Neural crest cell (in vitro differentiated cells): ENCODE measurements around the gene EPS8. TPM values are rescaled to one million over a fixed set of nuclear protein-coding genes. Genes with fewer than 3 reads are reported as not detected.

Experiments
- DNase-seq: peaks from one replicate; pipeline ENCODE4 v3.0.0; 2021; ENCODE audit warnings: low read depth, mixed read lengths, low spot score
- H3K27ac Mint-ChIP-seq: one replicate; pipeline ENCODE4 v1.8.0; 2021; ENCODE audit warnings: mild to moderate bottlenecking, mixed read lengths; ENCODE audit not compliant: unreplicated experiment
- H3K27me3 Mint-ChIP-seq: 2 replicates; pipeline ENCODE4 v1.8.0; 2021; ENCODE audit warnings: low read depth, mild to moderate bottlenecking, mixed read lengths
- H3K36me3 Mint-ChIP-seq: 2 replicates; pipeline ENCODE4 v1.8.0; 2021; ENCODE audit warnings: low read depth, mild to moderate bottlenecking, mixed read lengths
- H3K4me1 Mint-ChIP-seq: 2 replicates; pipeline ENCODE4 v1.8.0; 2021; ENCODE audit warnings: mixed read lengths
- H3K4me3 Mint-ChIP-seq: one replicate; pipeline ENCODE4 v1.8.0; 2021; ENCODE audit warnings: mild to moderate bottlenecking, mixed read lengths
- H3K9me3 Mint-ChIP-seq: 2 replicates; pipeline ENCODE4 v1.8.0; 2021; ENCODE audit warnings: mixed read lengths
- total RNA-seq: library from RNA; stranded (reverse); gene quantifications from 2 replicates; pipeline ENCODE4 v1.2.1, GENCODE V29; 2021
- TF ChIP-seq, protein P1 (sequence below): fragments of 200-600 bp; sonication (generic); conservative IDR thresholded peaks from 2 replicates; pipeline ENCODE4 v1.5.0; 2021; ENCODE audit warnings: antibody characterized with exemption, mild to moderate bottlenecking

EPS8 gene
- total RNA-seq, 1 donor from 2014 or later, result 24.4 TPM

GRCh38 chr12:15672671-15673270, 116.4 kb downstream of the EPS8 start:
- H3K9me3 Mint-ChIP-seq, result no peaks in the 10 kb centered on the region
- peak overlapping the region; percentile 27 for H3K27ac Mint-ChIP-seq
- H3K4me3 Mint-ChIP-seq, result no peak overlapping the region
- no peaks in the 10 kb centered on the region for H3K36me3 Mint-ChIP-seq
- DNase-seq, result no peak
- TF ChIP-seq, protein P1, sequence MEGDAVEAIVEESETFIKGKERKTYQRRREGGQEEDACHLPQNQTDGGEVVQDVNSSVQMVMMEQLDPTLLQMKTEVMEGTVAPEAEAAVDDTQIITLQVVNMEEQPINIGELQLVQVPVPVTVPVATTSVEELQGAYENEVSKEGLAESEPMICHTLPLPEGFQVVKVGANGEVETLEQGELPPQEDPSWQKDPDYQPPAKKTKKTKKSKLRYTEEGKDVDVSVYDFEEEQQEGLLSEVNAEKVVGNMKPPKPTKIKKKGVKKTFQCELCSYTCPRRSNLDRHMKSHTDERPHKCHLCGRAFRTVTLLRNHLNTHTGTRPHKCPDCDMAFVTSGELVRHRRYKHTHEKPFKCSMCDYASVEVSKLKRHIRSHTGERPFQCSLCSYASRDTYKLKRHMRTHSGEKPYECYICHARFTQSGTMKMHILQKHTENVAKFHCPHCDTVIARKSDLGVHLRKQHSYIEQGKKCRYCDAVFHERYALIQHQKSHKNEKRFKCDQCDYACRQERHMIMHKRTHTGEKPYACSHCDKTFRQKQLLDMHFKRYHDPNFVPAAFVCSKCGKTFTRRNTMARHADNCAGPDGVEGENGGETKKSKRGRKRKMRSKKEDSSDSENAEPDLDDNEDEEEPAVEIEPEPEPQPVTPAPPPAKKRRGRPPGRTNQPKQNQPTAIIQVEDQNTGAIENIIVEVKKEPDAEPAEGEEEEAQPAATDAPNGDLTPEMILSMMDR, result no peak
- peaks cover 38% of the 10 kb centered on the region for H3K4me1 Mint-ChIP-seq
- H3K27me3 Mint-ChIP-seq, result no peaks in the 10 kb centered on the region

GRCh38 chr12:15670756-15671155, 118.4 kb downstream of the EPS8 start:
- Mint-ChIP-seq H3K9me3 (no peaks in the 10 kb centered on the region), H3K4me1 (peaks cover 30% of the 10 kb centered on the region), H3K27me3 (no peaks in the 10 kb centered on the region), H3K4me3 (no peak overlapping the region), H3K27ac (no peak overlapping the region), H3K36me3 (no peaks in the 10 kb centered on the region)
- no peak for DNase-seq
- TF ChIP-seq, protein P1, result no peak

- H3K36me3 Mint-ChIP-seq, result no peaks in the 10 kb centered on the region
- DNase-seq, result no peak
- no peaks in the 10 kb centered on the region for H3K27me3 Mint-ChIP-seq
- no peak overlapping the region for H3K27ac Mint-ChIP-seq
- TF ChIP-seq, protein P1, result no peak
- H3K4me3 Mint-ChIP-seq, result no peak overlapping the region
- H3K9me3 Mint-ChIP-seq, result no peaks in the 10 kb centered on the region
- peaks cover 30% of the 10 kb centered on the region for H3K4me1 Mint-ChIP-seq
Observed at GRCh38 chr12:15669256-15669948, 119.8 kb downstream of the EPS8 start.

DNA sequence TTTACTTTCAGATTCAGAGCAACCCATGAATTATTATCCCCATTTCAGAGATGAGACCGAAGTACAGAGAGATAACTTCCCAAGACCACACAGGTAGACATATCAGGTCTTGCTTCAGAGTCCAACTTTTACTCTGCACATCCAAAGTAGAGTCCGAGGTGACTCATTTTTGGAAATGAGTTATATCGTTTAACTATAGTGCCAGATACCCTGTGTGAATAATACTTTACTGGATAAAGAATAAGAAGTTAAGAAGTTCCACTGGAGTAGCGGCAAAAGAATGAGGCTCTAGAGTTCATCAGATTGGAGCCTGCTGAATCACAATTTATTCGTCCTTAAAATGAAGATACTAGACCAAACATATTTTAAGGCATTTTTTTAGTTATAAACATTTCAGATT, 124.7 kb downstream of the EPS8 start:
- no peak overlapping the region for H3K27ac Mint-ChIP-seq
- no peaks in the 10 kb centered on the region for H3K9me3 Mint-ChIP-seq
- DNase-seq, result no peak
- peaks cover 7% of the 10 kb centered on the region for H3K36me3 Mint-ChIP-seq
- TF ChIP-seq, protein P1, result no peak
- no peak overlapping the region for H3K4me3 Mint-ChIP-seq
- H3K27me3 Mint-ChIP-seq, result no peaks in the 10 kb centered on the region
- peaks cover under 1% of the 10 kb centered on the region for H3K4me1 Mint-ChIP-seq

- no peaks in the 10 kb centered on the region for H3K9me3 Mint-ChIP-seq
- DNase-seq, result no peak
- H3K27me3 Mint-ChIP-seq, result no peaks in the 10 kb centered on the region
- no peak overlapping the region for H3K27ac Mint-ChIP-seq
- no peaks in the 10 kb centered on the region for H3K4me1 Mint-ChIP-seq
- TF ChIP-seq, protein P1, result no peak
- H3K4me3 Mint-ChIP-seq, result no peak overlapping the region
- peaks cover 14% of the 10 kb centered on the region for H3K36me3 Mint-ChIP-seq
Observed at GRCh38 chr12:15662983-15663659, 126.1 kb downstream of the EPS8 start.
